Measurements from ENCODE around the gene EPSTI1. TPM values are rescaled to one million over a fixed set of nuclear protein-coding genes. Genes with fewer than 3 reads are reported as not detected.

EPSTI1 gene
- total RNA-seq, 3 donors from 2014 or later: 5.0 to 6.6 (median 5.1) TPM

- no peak overlapping the region for H3K27ac ChIP-seq
- H3K27me3 ChIP-seq: no peaks in the 10 kb centered on the region
- no peaks in the 10 kb centered on the region for H3K4me1 ChIP-seq
- H3K36me3 ChIP-seq: no peaks in the 10 kb centered on the region
- no peak for DNase-seq (ENCODE audit: low spot score in 2 of 2)
- no peaks in the 10 kb centered on the region for H3K9me3 ChIP-seq
- TF ChIP-seq POLR2A (IDR thresholded peaks at IDR 0.05) (no peak), POLR2AphosphoS5 (IDR thresholded peaks at IDR 0.05) (no peak)
- TF ChIP-seq, protein P1, sequence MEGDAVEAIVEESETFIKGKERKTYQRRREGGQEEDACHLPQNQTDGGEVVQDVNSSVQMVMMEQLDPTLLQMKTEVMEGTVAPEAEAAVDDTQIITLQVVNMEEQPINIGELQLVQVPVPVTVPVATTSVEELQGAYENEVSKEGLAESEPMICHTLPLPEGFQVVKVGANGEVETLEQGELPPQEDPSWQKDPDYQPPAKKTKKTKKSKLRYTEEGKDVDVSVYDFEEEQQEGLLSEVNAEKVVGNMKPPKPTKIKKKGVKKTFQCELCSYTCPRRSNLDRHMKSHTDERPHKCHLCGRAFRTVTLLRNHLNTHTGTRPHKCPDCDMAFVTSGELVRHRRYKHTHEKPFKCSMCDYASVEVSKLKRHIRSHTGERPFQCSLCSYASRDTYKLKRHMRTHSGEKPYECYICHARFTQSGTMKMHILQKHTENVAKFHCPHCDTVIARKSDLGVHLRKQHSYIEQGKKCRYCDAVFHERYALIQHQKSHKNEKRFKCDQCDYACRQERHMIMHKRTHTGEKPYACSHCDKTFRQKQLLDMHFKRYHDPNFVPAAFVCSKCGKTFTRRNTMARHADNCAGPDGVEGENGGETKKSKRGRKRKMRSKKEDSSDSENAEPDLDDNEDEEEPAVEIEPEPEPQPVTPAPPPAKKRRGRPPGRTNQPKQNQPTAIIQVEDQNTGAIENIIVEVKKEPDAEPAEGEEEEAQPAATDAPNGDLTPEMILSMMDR (IDR thresholded peaks at IDR 0.05): no peak
- H3K4me3 ChIP-seq: no peak overlapping the region
- intact Hi-C loops (cut with DNase I; ENCODE audit: low total_unique reads): no loop called here
Observed at GRCh38 chr13:43031881-43032280, 39.8 kb upstream of the EPSTI1 start.

DNA sequence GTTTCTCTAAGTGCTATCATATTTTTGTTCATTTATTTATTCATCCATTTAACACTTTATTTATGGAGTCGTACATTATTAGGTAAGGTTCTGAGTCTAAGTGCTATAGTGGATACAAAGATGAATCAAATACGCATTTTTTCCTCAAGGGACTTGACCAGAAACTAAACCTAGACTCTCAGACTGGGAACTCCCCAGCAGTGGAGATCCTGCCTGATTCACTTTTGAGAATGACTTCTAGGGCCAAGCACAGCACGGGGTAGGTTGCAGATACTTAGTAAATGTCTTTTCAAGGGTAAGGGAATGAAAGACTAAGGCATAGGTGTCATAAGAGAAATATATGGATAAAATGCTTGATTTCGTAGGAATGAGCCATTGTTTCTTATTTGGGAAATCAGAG is 38.5 kb upstream of the EPSTI1 start:
- Histone ChIP-seq H3K4me3 (no peak overlapping the region), H3K36me3 (no peaks in the 10 kb centered on the region), H3K4me1 (no peaks in the 10 kb centered on the region), H3K27ac (no peak overlapping the region), H3K27me3 (no peaks in the 10 kb centered on the region), H3K9me3 (no peaks in the 10 kb centered on the region)
- no peak for DNase-seq (ENCODE audit: low spot score in 2 of 2)
- TF ChIP-seq POLR2AphosphoS5 (IDR thresholded peaks at IDR 0.05): no peak
- no peak for TF ChIP-seq POLR2A (IDR thresholded peaks at IDR 0.05)
- TF ChIP-seq, protein P1 (IDR thresholded peaks at IDR 0.05): no peak
- intact Hi-C loops (cut with DNase I; ENCODE audit: low total_unique reads): no loop called here

DNA sequence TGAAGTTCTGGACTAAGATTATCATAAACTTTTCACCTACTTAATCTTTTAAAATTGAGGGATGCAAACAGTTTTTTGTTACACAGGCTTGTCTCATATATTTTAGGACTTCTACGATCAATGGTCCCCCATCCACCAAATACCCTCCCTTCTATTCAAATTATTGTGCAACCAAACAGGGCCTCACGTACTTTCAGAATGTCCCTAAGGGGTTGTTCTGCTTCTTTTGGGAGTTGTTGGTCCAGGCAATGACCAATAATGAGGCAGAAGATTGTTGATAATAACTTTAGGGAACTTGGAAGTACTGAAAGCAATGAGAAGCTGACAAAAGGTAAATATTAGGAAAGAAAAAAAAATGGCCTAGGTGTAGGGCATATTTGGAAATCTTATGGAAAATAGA is 34.2 kb upstream of the EPSTI1 start:
- TF ChIP-seq, protein P1 (IDR thresholded peaks at IDR 0.05): no peak
- TF ChIP-seq POLR2A (IDR thresholded peaks at IDR 0.05) (no peak), POLR2AphosphoS5 (IDR thresholded peaks at IDR 0.05) (no peak)
- intact Hi-C loops (cut with DNase I; ENCODE audit: low total_unique reads): no loop called here
- DNase-seq (ENCODE audit: low spot score in 2 of 2): no peak
- H3K27ac ChIP-seq: no peak overlapping the region
- no peaks in the 10 kb centered on the region for H3K9me3 ChIP-seq
- H3K4me1 ChIP-seq: no peaks in the 10 kb centered on the region
- no peaks in the 10 kb centered on the region for H3K36me3 ChIP-seq
- no peaks in the 10 kb centered on the region for H3K27me3 ChIP-seq
- no peak overlapping the region for H3K4me3 ChIP-seq

- Histone ChIP-seq H3K4me3 (peak within 1 kb of the TSS; percentile 61 to 80 (median 76)), H3K4me1 (no peaks in the 10 kb centered on the region), H3K36me3 (no peaks in the 10 kb centered on the region), H3K9me3 (no peaks in the 10 kb centered on the region), H3K27me3 (no peaks in the 10 kb centered on the region), H3K27ac (peak within 1 kb of the TSS; percentile 87 to 89)
- intact Hi-C loops (cut with DNase I; ENCODE audit: low total_unique reads): no loop called here
- TF ChIP-seq POLR2A (IDR thresholded peaks at IDR 0.05): peak; percentile 11
- TF ChIP-seq, protein P1 (IDR thresholded peaks at IDR 0.05): no peak
- peak; percentile 61 to 66 (median 63) for TF ChIP-seq POLR2AphosphoS5 (IDR thresholded peaks at IDR 0.05)
- DNase-seq (ENCODE audit: low spot score in 2 of 2): peak; percentile 60 to 66
Observed at GRCh38 chr13:43023289-43023963, 31.4 kb upstream of the EPSTI1 start, which contains the start of gene DNAJC15. Gene DNAJC15, plus strand, starts transcription at chr13:43023586. Its CDS starts 41 bp downstream, at chr13:43023627.

- no peaks in the 10 kb centered on the region for H3K27me3 ChIP-seq
- peak overlapping the region; percentile 87 to 89 for H3K27ac ChIP-seq
- no peaks in the 10 kb centered on the region for H3K4me1 ChIP-seq
- DNase-seq (ENCODE audit: low spot score in 2 of 2): no peak
- H3K4me3 ChIP-seq: peak overlapping the region; percentile 61 to 80 (median 76)
- intact Hi-C loops (cut with DNase I; ENCODE audit: low total_unique reads): no loop called here
- no peaks in the 10 kb centered on the region for H3K9me3 ChIP-seq
- TF ChIP-seq, protein P1 (IDR thresholded peaks at IDR 0.05): no peak
- TF ChIP-seq POLR2A (IDR thresholded peaks at IDR 0.05) (no peak), POLR2AphosphoS5 (IDR thresholded peaks at IDR 0.05) (no peak)
- no peaks in the 10 kb centered on the region for H3K36me3 ChIP-seq
Observed at GRCh38 chr13:43022934-43023288, 30.9 kb upstream of the EPSTI1 start.

Measured in breast epithelium (tissue), 4 donors.